IMR-90 (cell line): ENCODE data around the gene RFX5. TPM values are rescaled to one million over a fixed set of nuclear protein-coding genes. Genes with fewer than 3 reads are reported as not detected.

ENCODE experiments used
- ATAC-seq: fragments of 200-7000 bp; cut with Tn5 transposase; 2 replicates; pipeline ENCODE4 v1.9.1; 2020; ENCODE audit warnings: low read depth, mild to moderate bottlenecking, moderate library complexity
- BruUV-seq: library from RNA; stranded (reverse); fragments of 400-500 nt; replicated peaks from 2 replicates; lab custom pipeline; 2021; lab: Mats Ljungman, UMichigan
- CTCF ChIA-PET: fragments of 300-600 bp; formaldehyde crosslinking; extraction: SDS; loops from one replicate; lab custom pipeline; 2021; ENCODE audit warnings: antibody characterized with exemption; lab: Yijun Ruan, JAX
- POLR2A ChIA-PET: fragments of 300-600 bp; sonication (Branson Sonifier 250); formaldehyde crosslinking; loops from one replicate; lab custom pipeline; 2022; ENCODE audit warnings: antibody characterized with exemption; ENCODE audit not compliant: unreplicated experiment; lab: Charles Lee
- DNase-seq: peaks from one replicate; pipeline ENCODE4 v3.0.0; 2013
- H2AFZ ChIP-seq: replicated peaks from 2 replicates; pipeline ENCODE3; 2013; ENCODE audit warnings: low read length, mild to moderate bottlenecking; ENCODE audit not compliant: poor library complexity
- H2AK5ac ChIP-seq: 2 replicates; pipeline ENCODE4 v1.6.1; 2013; ENCODE audit warnings: low read depth, low read length, inconsistent platforms
- H2AK9ac ChIP-seq: replicated peaks from 2 replicates; pipeline ENCODE3; 2013; ENCODE audit warnings: mild to moderate bottlenecking, low read depth, low read length, moderate library complexity; ENCODE audit not compliant: poor library complexity
- H2BK120ac ChIP-seq: 2 replicates; pipeline ENCODE4 v1.6.1; 2013; ENCODE audit warnings: low read depth, low read length, inconsistent platforms
- H2BK15ac ChIP-seq: 3 replicates; pipeline ENCODE4 v1.6.1; 2013; ENCODE audit warnings: low read depth, low read length, inconsistent platforms
- H2BK20ac ChIP-seq: 2 replicates; pipeline ENCODE4 v1.6.1; 2013; ENCODE audit warnings: low read depth, mild to moderate bottlenecking, inconsistent platforms, low read length, moderate library complexity
- H2BK5ac ChIP-seq: 2 replicates; pipeline ENCODE4 v1.6.1; 2013; ENCODE audit warnings: mild to moderate bottlenecking, low read depth, low read length, inconsistent platforms; ENCODE audit not compliant: poor library complexity, severe bottlenecking
- H3K14ac ChIP-seq: replicated peaks from 2 replicates; pipeline ENCODE4 v1.6.1; 2013; ENCODE audit warnings: low read depth, low read length, inconsistent platforms
- H3K18ac ChIP-seq: 2 replicates; pipeline ENCODE4 v1.6.1; 2013; ENCODE audit warnings: low read depth, low read length, control low read depth
- H3K23ac ChIP-seq: 2 replicates; pipeline ENCODE4 v1.6.1; 2013; ENCODE audit warnings: low read depth, low read length, inconsistent platforms
- H3K27ac ChIP-seq: 2 replicates; pipeline ENCODE4 v1.5.1; 2013; ENCODE audit warnings: mild to moderate bottlenecking, control low read depth, low read length; ENCODE audit not compliant: insufficient read depth
- H3K27me3 ChIP-seq: 2 replicates; pipeline ENCODE4 v1.6.1; 2013; ENCODE audit warnings: low read length; ENCODE audit not compliant: control insufficient read depth, insufficient read depth
- H3K36me3 ChIP-seq: 2 replicates; pipeline ENCODE4 v1.6.1; 2013; ENCODE audit warnings: low read length, mixed read lengths; ENCODE audit not compliant: control insufficient read depth, insufficient read depth
- H3K4ac ChIP-seq: 2 replicates; pipeline ENCODE4 v1.6.1; 2013; ENCODE audit warnings: low read depth, low read length, inconsistent platforms
- H3K4me1 ChIP-seq: 2 replicates; pipeline ENCODE4 v1.6.1; 2013; ENCODE audit warnings: low read length, mixed read lengths; ENCODE audit not compliant: control insufficient read depth, insufficient read depth
- H3K4me2 ChIP-seq: 2 replicates; pipeline ENCODE4 v1.6.1; 2013; ENCODE audit warnings: low read depth, mild to moderate bottlenecking, control low read depth, low read length, moderate library complexity
- H3K4me3 ChIP-seq: 2 replicates; pipeline ENCODE4 v1.5.1; 2013; ENCODE audit warnings: low read depth, mild to moderate bottlenecking, control low read depth, low read length, moderate library complexity; ENCODE audit not compliant: insufficient read depth
- H3K56ac ChIP-seq: 2 replicates; pipeline ENCODE4 v1.6.1; 2013; ENCODE audit warnings: low read length, inconsistent platforms; ENCODE audit not compliant: insufficient read depth; ENCODE audit errors: extremely low read depth
- H3K79me1 ChIP-seq, 2 experiments: 2 replicates each; pipeline ENCODE4 v1.6.1; 2013; ENCODE audit warnings: low read length in 2 of 2, inconsistent platforms in 1 of 2, low read depth in 1 of 2
- H3K9ac ChIP-seq: 2 replicates; pipeline ENCODE4 v1.6.1; 2013; ENCODE audit warnings: low read depth, low read length, control low read depth
- H3K9me1 ChIP-seq: 2 replicates; pipeline ENCODE4 v1.6.1; 2013; ENCODE audit warnings: low read length, inconsistent platforms; ENCODE audit not compliant: insufficient read depth
- H3K9me3 ChIP-seq: 2 replicates; pipeline ENCODE4 v1.6.1; 2013; ENCODE audit warnings: low read length; ENCODE audit not compliant: control insufficient read depth, insufficient read depth
- H4K20me1 ChIP-seq: 2 replicates; pipeline ENCODE4 v1.6.1; 2013; ENCODE audit warnings: low read length, inconsistent platforms; ENCODE audit not compliant: insufficient read depth
- H4K5ac ChIP-seq: 2 replicates; pipeline ENCODE4 v1.6.1; 2013; ENCODE audit warnings: mild to moderate bottlenecking, low read depth, low read length, control low read depth
- H4K8ac ChIP-seq, 2 experiments: 2 replicates each; pipeline ENCODE4 v1.6.1; 2013; ENCODE audit warnings: low read depth in 2 of 2, low read length in 2 of 2, control low read depth in 1 of 2, inconsistent platforms in 1 of 2
- H4K91ac ChIP-seq: 2 replicates; pipeline ENCODE4 v1.6.1; 2013; ENCODE audit warnings: low read depth, low read length, inconsistent platforms; ENCODE audit not compliant: insufficient read depth
- CTCF ChIP-seq: conservative IDR thresholded peaks from 2 replicates; pipeline ENCODE4 v1.5.1; 2012; ENCODE audit warnings: mild to moderate bottlenecking, low read depth, low read length, improper control_type of control experiment
- ELK1 ChIP-seq: fragments of 150-350 bp; IDR thresholded peaks from 2 replicates; pipeline ENCODE4 v1.6.1; 2016; ENCODE audit warnings: low read depth, mild to moderate bottlenecking, low read length, moderate library complexity, borderline replicate concordance
- MAFK ChIP-seq: IDR thresholded peaks from 2 replicates; pipeline ENCODE4 v1.6.1; 2012; ENCODE audit warnings: low read depth, low read length, improper control_type of control experiment
- MAZ ChIP-seq: IDR thresholded peaks from 2 replicates; pipeline ENCODE4 v1.6.1; 2012; ENCODE audit warnings: low read depth, mild to moderate bottlenecking, low read length, improper control_type of control experiment, moderate library complexity, borderline replicate concordance
- POLR2A ChIP-seq: IDR thresholded peaks from 2 replicates; pipeline ENCODE4 v1.6.1; 2012; ENCODE audit warnings: mild to moderate bottlenecking, low read depth, low read length
- RAD21 ChIP-seq: IDR thresholded peaks from 2 replicates; pipeline ENCODE4 v1.6.1; 2012; ENCODE audit warnings: low read length, improper control_type of control experiment
- RCOR1 ChIP-seq: IDR thresholded peaks from 2 replicates; pipeline ENCODE4 v1.6.1; 2012; ENCODE audit warnings: mild to moderate bottlenecking, low read length, improper control_type of control experiment; ENCODE audit not compliant: insufficient replicate concordance
- SMC3 ChIP-seq: fragments of 150-350 bp; IDR thresholded peaks from 2 replicates; pipeline ENCODE4 v1.6.1; 2016; ENCODE audit warnings: low read depth, mild to moderate bottlenecking, antibody characterized with exemption, low read length, moderate library complexity
- USF2 ChIP-seq: fragments of 150-350 bp; IDR thresholded peaks from 2 replicates; pipeline ENCODE4 v1.6.1; 2017; ENCODE audit warnings: mild to moderate bottlenecking, antibody characterized with exemption, low read length, low read depth
- WGBS, 2 experiments: methylation state at CpG; one replicate each; pipeline versions ENCODE4 v1.1.5 to v1.1.7; 2013; ENCODE audit warnings: missing lambda C conversion rate in 2 of 2; ENCODE audit not compliant: insufficient read length in 1 of 2; ENCODE audit errors: extremely low coverage in 2 of 2; 5-methylcytosine and 5-hydroxymethylcytosine counted together
- dilution Hi-C: fragments of 300-500 bp; cut with HindIII; formaldehyde crosslinking; loops from one replicate; pipeline ENCODE4 v1.14.3; 2018; ENCODE audit warnings: low sequenced_read_pairs; ENCODE audit not compliant: unreplicated experiment
- in situ Hi-C: fragments of 300-500 bp; cut with MboI; formaldehyde crosslinking; loops from 3 replicates; pipeline ENCODE4 v1.14.3; 2019; ENCODE audit warnings: low sequenced_read_pairs, inconsistent platforms, mixed read lengths
- intact Hi-C: fragments of 100-400 bp; cut with micrococcal nuclease; formaldehyde crosslinking; loops from 2 replicates; pipeline ENCODE4 v1.10.0; 2022
- polyA plus RNA-seq, 3 experiments: library from polyadenylated mRNA; depleted of rRNA; stranded (reverse); fragments of >200 nt; gene quantifications; 2 replicates each; pipeline ENCODE4 v1.2.3, GENCODE V29; 2012; ENCODE audit warnings: low replicate concordance in 1 of 3
- total RNA-seq: library from RNA; depleted of rRNA; stranded (reverse); fragments of >200 nt; gene quantifications from 2 replicates; pipeline ENCODE4 v1.2.3, GENCODE V29; 2012

RFX5 gene
- total and polyA plus RNA-seq, 2 of the 4 experiments (the other 2 are of a cell fraction) = 29.3 to 44.4 TPM

- Histone ChIP-seq H2BK120ac (no peak overlapping the region), H3K4ac (no peak overlapping the region), H4K20me1 (no peaks in the 10 kb centered on the region), H3K4me3 (no peak overlapping the region), H2BK20ac (no peak overlapping the region), H4K8ac (no peak overlapping the region), H3K18ac (no peak overlapping the region), H2AK5ac (no peak overlapping the region), H2BK15ac (no peak overlapping the region), H3K79me1 (no peaks in the 10 kb centered on the region), H3K56ac (no peak overlapping the region), H3K27me3 (no peaks in the 10 kb centered on the region), H2AFZ (no peak overlapping the region), H3K14ac (no peak overlapping the region), H2BK5ac (no peak overlapping the region), H3K27ac (no peak overlapping the region), H2AK9ac (no peak overlapping the region), H4K5ac (no peak overlapping the region), H3K4me2 (no peak overlapping the region), H3K9me1 (no peaks in the 10 kb centered on the region), H4K91ac (no peak overlapping the region), H3K36me3 (no peaks in the 10 kb centered on the region), H3K23ac (no peak overlapping the region), H3K4me1 (no peaks in the 10 kb centered on the region), H3K9ac (no peak overlapping the region), H3K9me3 (no peaks in the 10 kb centered on the region)
- POLR2A ChIA-PET = no interaction called here
- WGBS, 2 experiments = no CpG with 5 or more reads among the region's 2 CpGs
- CTCF ChIA-PET = interaction anchor here (2.0 kb wide), 1 partner anchor 16 kb away, joined by 6 read pairs; no protein-coding TSS in a partner anchor
- no peak for TF ChIP-seq MAFK
- TF ChIP-seq ELK1 = no peak
- TF ChIP-seq CTCF = no peak
- no peak for TF ChIP-seq POLR2A
- TF ChIP-seq SMC3 = no peak
- TF ChIP-seq RCOR1 = no peak
- TF ChIP-seq RAD21 = no peak
- no peak for TF ChIP-seq MAZ
- TF ChIP-seq USF2 = no peak
- intact Hi-C loops (no loop called here), dilution Hi-C loops (no loop called here), in situ Hi-C loops (no loop called here)
- DNase-seq = no peak
- peak; percentile 69 for ATAC-seq
- BruUV-seq = no TSS peak
Measured at GRCh38 chr1:151356696-151357095, 9.6 kb upstream of the RFX5 start.
